Memory B cell (primary cell): ENCODE results near the gene GSK3B.
A peak's percentile ranks its signal among the peaks of the same experiment; 100 is the strongest.

Source experiments
- ATAC-seq: fragments of 150-1000 bp; cut with Tn5 transposase; 2 replicates; pipeline ENCODE4 v1.10.0; 2021; ENCODE audit warnings: low read depth, mild to moderate bottlenecking, moderate library complexity
- DNase-seq, 2 donors: peaks; one replicate each; pipeline ENCODE4 v3.0.0; 2022; ENCODE audit warnings: low spot score in 2 of 2
- H3K27ac Mint-ChIP-seq: one replicate; pipeline ENCODE4 v1.8.0; 2022; ENCODE audit warnings: mild to moderate bottlenecking, moderate library complexity, mixed read lengths
- H3K27me3 Mint-ChIP-seq: one replicate; pipeline ENCODE4 v1.8.0; 2022; ENCODE audit warnings: mixed read lengths
- H3K36me3 Mint-ChIP-seq: one replicate; pipeline ENCODE4 v1.8.0; 2022; ENCODE audit warnings: mild to moderate bottlenecking, mixed read lengths
- H3K4me1 Mint-ChIP-seq: one replicate; pipeline ENCODE4 v1.8.0; 2022; ENCODE audit warnings: mixed read lengths
- H3K4me3 Mint-ChIP-seq: one replicate; pipeline ENCODE4 v1.8.0; 2022; ENCODE audit warnings: mild to moderate bottlenecking, moderate library complexity, mixed read lengths
- H3K9me3 Mint-ChIP-seq: one replicate; pipeline ENCODE4 v1.8.0; 2022; ENCODE audit warnings: mixed read lengths

GSK3B gene

GRCh38 chr3:119870512-119870911, 223.7 kb downstream of the GSK3B start:
- Mint-ChIP-seq H3K4me3 (no peak overlapping the region), H3K4me1 (peaks cover 3% of the 10 kb centered on the region), H3K36me3 (peaks cover 15% of the 10 kb centered on the region), H3K9me3 (no peaks in the 10 kb centered on the region), H3K27ac (no peak overlapping the region), H3K27me3 (no peaks in the 10 kb centered on the region)
- DNase-seq (no peak), ATAC-seq (no peak)

DNA sequence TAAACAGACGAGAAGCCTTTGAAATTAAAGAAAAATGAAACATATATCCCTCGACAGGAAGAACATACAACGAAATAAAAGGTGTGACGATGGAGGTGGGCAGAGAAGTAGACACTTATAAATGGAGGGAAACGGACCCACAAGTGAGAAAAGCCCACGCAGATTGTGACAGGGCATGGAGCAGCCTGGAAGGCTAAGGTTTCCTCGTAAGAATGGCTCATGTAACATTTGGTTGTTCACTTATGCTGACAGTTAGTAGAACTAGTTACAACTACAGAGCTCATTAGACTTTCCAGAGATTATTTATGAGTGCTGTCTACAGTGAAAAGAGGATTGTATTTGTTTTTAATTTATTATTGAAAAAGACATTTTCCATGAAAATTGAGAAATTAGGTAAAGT, 229.8 kb downstream of the GSK3B start:
- Mint-ChIP-seq H3K4me3 (no peak overlapping the region), H3K27ac (no peak overlapping the region), H3K4me1 (peaks cover 2% of the 10 kb centered on the region), H3K9me3 (peaks cover 3% of the 10 kb centered on the region), H3K36me3 (peaks cover 33% of the 10 kb centered on the region), H3K27me3 (no peaks in the 10 kb centered on the region)
- no peak for DNase-seq
- no peak for ATAC-seq

- Mint-ChIP-seq H3K4me1 (peaks cover 2% of the 10 kb centered on the region), H3K9me3 (peaks cover 6% of the 10 kb centered on the region), H3K36me3 (peaks cover 44% of the 10 kb centered on the region), H3K27ac (no peak overlapping the region), H3K4me3 (no peak overlapping the region), H3K27me3 (no peaks in the 10 kb centered on the region)
- DNase-seq (no peak), ATAC-seq (no peak)
These were observed 231.6 kb downstream of the GSK3B start for GRCh38 chr3:119862616-119863015.

DNA sequence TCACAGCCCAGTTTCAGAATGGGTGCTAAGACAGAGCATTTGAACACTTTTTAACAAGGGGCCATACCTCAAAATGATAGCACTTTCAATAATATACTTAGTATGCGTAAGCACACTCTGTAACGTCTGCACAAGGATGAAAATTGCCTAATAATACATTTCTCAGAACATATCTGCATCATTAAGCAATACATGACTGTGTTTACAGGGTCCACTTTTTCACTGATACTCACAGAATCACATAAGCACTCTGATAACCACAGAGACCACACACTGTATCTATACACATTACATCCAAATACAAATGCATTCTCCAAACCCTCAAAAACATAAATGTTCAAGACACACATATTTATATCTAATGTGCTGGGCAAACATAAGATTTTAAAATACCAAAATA, 232.6 kb downstream of the GSK3B start:
- DNase-seq (no peak), ATAC-seq (no peak)
- Mint-ChIP-seq H3K27me3 (no peaks in the 10 kb centered on the region), H3K9me3 (peaks cover 8% of the 10 kb centered on the region), H3K27ac (no peak overlapping the region), H3K4me3 (no peak overlapping the region), H3K36me3 (peaks cover 51% of the 10 kb centered on the region), H3K4me1 (peaks cover 2% of the 10 kb centered on the region)

DNA sequence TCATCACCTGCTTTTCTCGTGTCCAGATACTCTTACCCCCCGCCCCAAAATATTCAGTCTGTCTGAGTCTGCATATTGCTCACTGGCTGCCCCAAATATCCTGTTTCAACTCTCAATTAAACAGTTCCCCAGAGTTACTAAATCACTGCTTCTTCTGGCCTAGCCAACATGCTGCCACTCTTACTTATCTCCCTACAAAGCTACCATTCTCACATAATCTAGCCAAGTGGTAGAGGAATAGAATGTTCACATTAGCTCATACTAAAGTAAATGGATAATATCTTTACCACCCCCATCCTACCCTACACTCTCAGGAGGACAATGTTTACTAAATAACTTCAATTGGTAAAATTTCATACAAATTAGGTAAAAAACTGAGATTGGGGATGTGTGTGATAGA, 234.5 kb downstream of the GSK3B start:
- H3K4me1 Mint-ChIP-seq = peaks cover 2% of the 10 kb centered on the region
- H3K27ac Mint-ChIP-seq = no peak overlapping the region
- DNase-seq = no peak
- peaks cover 8% of the 10 kb centered on the region for H3K9me3 Mint-ChIP-seq
- H3K27me3 Mint-ChIP-seq = no peaks in the 10 kb centered on the region
- H3K4me3 Mint-ChIP-seq = no peak overlapping the region
- no peak for ATAC-seq
- H3K36me3 Mint-ChIP-seq = peaks cover 58% of the 10 kb centered on the region

DNA sequence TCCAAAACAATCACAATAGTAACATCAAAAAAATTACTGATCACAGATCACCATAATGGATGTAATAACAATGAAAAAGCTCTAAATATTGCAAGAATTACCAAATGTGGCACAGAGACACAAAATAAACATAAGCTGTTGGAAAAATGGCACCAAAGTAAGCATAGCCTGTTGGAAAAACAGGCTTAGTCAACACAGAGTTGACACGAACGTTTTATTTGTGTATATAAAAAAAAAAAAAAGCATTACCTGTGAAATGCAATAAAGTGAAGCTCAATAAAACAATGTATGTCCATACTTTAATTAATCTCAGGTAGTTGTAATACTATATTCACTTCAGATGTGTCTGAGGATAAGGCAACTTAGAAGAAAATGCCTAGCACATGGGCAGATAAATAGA, 235.3 kb downstream of the GSK3B start:
- Mint-ChIP-seq H3K4me3 (no peak overlapping the region), H3K27ac (no peak overlapping the region), H3K27me3 (no peaks in the 10 kb centered on the region), H3K9me3 (peaks cover 8% of the 10 kb centered on the region), H3K4me1 (peaks cover 2% of the 10 kb centered on the region), H3K36me3 (peaks cover 62% of the 10 kb centered on the region)
- ATAC-seq = no peak
- no peak for DNase-seq

GRCh38 chr3:119856695-119857094, 237.6 kb downstream of the GSK3B start:
- Mint-ChIP-seq H3K4me3 (no peak overlapping the region), H3K4me1 (peaks cover 2% of the 10 kb centered on the region), H3K36me3 (peaks cover 51% of the 10 kb centered on the region), H3K9me3 (peaks cover 8% of the 10 kb centered on the region), H3K27ac (no peak overlapping the region), H3K27me3 (no peaks in the 10 kb centered on the region)
- DNase-seq (no peak), ATAC-seq (no peak)

- H3K4me3 Mint-ChIP-seq = no peak overlapping the region
- ATAC-seq (no peak), DNase-seq (no peak)
- H3K4me1 Mint-ChIP-seq = peaks cover 8% of the 10 kb centered on the region
- H3K27ac Mint-ChIP-seq = no peak overlapping the region
- no peaks in the 10 kb centered on the region for H3K27me3 Mint-ChIP-seq
- no peaks in the 10 kb centered on the region for H3K9me3 Mint-ChIP-seq
- peaks cover 37% of the 10 kb centered on the region for H3K36me3 Mint-ChIP-seq
These were observed 245.1 kb downstream of the GSK3B start for GRCh38 chr3:119849126-119849525.

- H3K27me3 Mint-ChIP-seq = no peaks in the 10 kb centered on the region
- ATAC-seq (no peak), DNase-seq (no peak)
- H3K4me3 Mint-ChIP-seq = no peak overlapping the region
- peak overlapping the region; percentile 20 for H3K27ac Mint-ChIP-seq
- peaks cover 31% of the 10 kb centered on the region for H3K36me3 Mint-ChIP-seq
- no peaks in the 10 kb centered on the region for H3K9me3 Mint-ChIP-seq
- peaks cover 13% of the 10 kb centered on the region for H3K4me1 Mint-ChIP-seq
These were observed 252.3 kb downstream of the GSK3B start for GRCh38 chr3:119841808-119842471.

GRCh38 chr3:119835556-119835955, 258.7 kb downstream of the GSK3B start:
- H3K27me3 Mint-ChIP-seq = no peaks in the 10 kb centered on the region
- H3K4me3 Mint-ChIP-seq = no peak overlapping the region
- DNase-seq (no peak), ATAC-seq (no peak)
- no peaks in the 10 kb centered on the region for H3K9me3 Mint-ChIP-seq
- peaks cover 4% of the 10 kb centered on the region for H3K4me1 Mint-ChIP-seq
- H3K36me3 Mint-ChIP-seq = peaks cover 14% of the 10 kb centered on the region
- H3K27ac Mint-ChIP-seq = no peak overlapping the region

GRCh38 chr3:119834754-119835370, 259.4 kb downstream of the GSK3B start:
- no peak overlapping the region for H3K4me3 Mint-ChIP-seq
- ATAC-seq (no peak), DNase-seq (no peak)
- H3K27me3 Mint-ChIP-seq = no peaks in the 10 kb centered on the region
- peaks cover 15% of the 10 kb centered on the region for H3K36me3 Mint-ChIP-seq
- H3K4me1 Mint-ChIP-seq = peaks cover 4% of the 10 kb centered on the region
- H3K27ac Mint-ChIP-seq = no peak overlapping the region
- no peaks in the 10 kb centered on the region for H3K9me3 Mint-ChIP-seq

GRCh38 chr3:119831941-119832371, 262.3 kb downstream of the GSK3B start:
- peaks cover 4% of the 10 kb centered on the region for H3K4me1 Mint-ChIP-seq
- DNase-seq (no peak), ATAC-seq (no peak)
- no peaks in the 10 kb centered on the region for H3K9me3 Mint-ChIP-seq
- H3K36me3 Mint-ChIP-seq = peaks cover 15% of the 10 kb centered on the region
- H3K4me3 Mint-ChIP-seq = no peak overlapping the region
- no peak overlapping the region for H3K27ac Mint-ChIP-seq
- H3K27me3 Mint-ChIP-seq = no peaks in the 10 kb centered on the region

DNA sequence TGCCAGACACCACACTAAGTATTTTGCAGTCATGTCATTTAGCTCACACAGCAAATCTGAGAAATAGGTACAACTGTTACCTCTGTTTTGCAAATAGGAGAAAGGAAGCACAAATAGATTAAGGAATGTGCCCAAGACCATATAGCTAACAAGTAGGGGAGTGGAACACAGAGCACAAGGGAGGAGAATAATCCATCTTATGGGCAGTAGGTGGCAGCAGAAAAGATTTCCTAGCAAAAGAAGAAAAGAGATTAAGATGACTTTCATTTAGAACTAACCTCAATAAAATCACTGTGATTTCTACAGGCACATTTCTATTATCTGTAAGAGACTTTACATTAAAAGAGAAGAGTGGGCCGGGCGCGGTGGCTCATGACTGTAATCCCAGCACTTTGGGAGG, 263.2 kb downstream of the GSK3B start:
- Mint-ChIP-seq H3K4me3 (no peak overlapping the region), H3K4me1 (peaks cover 4% of the 10 kb centered on the region), H3K27me3 (no peaks in the 10 kb centered on the region), H3K27ac (no peak overlapping the region), H3K36me3 (peaks cover 15% of the 10 kb centered on the region), H3K9me3 (no peaks in the 10 kb centered on the region)
- no peak for DNase-seq
- ATAC-seq = no peak

DNA sequence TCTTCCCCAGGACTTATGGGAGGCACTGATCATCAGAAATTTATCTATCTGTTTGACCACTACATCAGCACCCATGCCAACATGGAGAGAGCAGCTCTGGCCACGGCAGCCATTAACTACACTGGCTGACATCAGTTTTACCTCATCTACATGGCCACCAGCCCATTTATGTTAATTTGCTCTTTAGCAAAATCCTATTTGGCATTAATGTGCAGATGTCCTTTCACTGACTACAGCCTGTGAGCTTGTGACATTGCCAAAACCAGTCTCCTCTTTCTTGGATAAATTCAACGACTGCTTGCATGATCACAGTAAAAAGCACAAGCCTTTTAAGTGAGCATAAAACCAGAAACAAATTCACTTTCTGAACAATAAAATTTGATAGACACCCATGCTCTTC, 264.8 kb downstream of the GSK3B start:
- no peak for ATAC-seq
- Mint-ChIP-seq H3K36me3 (peaks cover 15% of the 10 kb centered on the region), H3K4me1 (no peaks in the 10 kb centered on the region)

More for the DNA sequence above, 264.8 kb downstream of the GSK3B start:
- no peaks in the 10 kb centered on the region for H3K27me3 Mint-ChIP-seq
- no peak overlapping the region for H3K27ac Mint-ChIP-seq
- no peak for DNase-seq
- no peaks in the 10 kb centered on the region for H3K9me3 Mint-ChIP-seq
- H3K4me3 Mint-ChIP-seq = no peak overlapping the region
